Renal cortical epithelial cell (primary cell): Measurements from ENCODE around the gene TCF4. TPM values are rescaled to one million over a fixed set of nuclear protein-coding genes. Genes with fewer than 3 reads are reported as not detected.

Source experiments
- DNase-seq: peaks from one replicate; pipeline ENCODE4 v3.0.0-alpha.2; 2011; ENCODE audit warnings: low read depth
- total RNA-seq: library from RNA; depleted of rRNA; stranded (reverse); fragments of >200 nt; gene quantifications from 2 replicates; pipeline ENCODE4 v1.2.3, GENCODE V29; 2014

The TCF4 gene
- total RNA-seq, 1 donor from 2014 or later, result 11.0 TPM

DNA sequence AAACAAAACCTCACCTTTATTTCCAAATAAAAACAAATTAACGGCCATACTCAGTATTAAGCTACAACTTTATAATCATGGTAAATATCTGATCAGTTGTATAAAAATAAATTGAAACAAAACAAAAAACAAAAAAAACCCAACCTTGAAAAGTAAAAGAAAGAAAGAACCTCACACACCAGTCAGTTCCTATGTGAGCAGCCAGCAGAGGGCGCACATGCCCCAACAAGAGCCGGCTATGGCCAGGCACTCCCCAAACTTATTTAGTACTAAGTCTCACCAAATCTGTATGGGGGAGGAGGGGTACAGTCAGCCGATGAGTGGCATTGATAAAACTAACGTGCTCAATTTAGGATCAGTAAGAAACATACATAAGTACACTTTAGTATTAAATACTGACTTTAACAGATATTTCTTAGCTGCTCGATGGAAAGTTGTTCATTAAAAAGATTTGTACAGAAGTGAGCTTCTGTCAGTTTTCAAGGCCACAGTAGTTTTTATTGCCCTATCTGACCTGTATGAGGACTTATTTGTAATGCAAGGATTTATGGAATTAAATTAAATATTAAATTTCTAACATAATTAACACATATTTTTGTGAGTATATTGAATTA lies 172.6 kb downstream of the TCF4 start:
- peak; percentile 59 for DNase-seq

DNA sequence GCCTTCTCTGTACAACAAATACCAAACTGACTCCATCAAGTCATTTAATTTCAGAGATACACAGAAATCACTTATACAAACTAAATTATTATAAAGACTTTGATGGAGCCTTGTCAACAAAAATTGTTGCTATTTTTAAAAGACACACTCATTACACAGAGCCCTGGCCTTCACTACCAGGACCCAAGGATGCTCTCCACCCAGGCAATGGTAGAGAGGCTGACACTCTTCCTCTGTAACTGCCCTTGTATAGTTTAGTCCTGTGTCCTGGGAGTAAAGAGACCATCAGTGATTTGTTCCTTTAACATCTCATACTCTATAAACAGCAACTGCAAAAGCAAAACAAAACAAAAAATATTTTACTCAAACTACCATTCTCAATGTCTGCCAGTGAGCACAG lies 173.5 kb downstream of the TCF4 start:
- no peak for DNase-seq

DNA sequence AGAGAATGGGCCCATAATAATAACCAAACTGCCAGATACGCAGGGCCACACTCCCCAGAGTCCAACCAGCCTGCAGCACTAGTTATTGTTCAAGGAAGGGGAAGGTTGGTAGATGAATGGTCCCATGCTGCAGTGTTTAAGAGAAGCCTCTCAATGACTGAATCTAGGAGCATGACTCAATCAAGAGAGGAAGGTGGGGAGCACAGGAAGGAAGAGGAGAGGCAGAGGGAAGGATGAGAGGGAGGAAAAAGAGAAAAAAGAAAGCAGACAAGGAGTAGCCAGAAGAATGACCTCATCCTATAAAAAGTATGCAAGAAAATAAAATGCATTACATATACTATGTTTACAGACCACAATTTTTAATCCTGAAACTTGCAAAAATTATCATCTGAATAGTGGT lies 174.5 kb downstream of the TCF4 start:
- no peak for DNase-seq

DNA sequence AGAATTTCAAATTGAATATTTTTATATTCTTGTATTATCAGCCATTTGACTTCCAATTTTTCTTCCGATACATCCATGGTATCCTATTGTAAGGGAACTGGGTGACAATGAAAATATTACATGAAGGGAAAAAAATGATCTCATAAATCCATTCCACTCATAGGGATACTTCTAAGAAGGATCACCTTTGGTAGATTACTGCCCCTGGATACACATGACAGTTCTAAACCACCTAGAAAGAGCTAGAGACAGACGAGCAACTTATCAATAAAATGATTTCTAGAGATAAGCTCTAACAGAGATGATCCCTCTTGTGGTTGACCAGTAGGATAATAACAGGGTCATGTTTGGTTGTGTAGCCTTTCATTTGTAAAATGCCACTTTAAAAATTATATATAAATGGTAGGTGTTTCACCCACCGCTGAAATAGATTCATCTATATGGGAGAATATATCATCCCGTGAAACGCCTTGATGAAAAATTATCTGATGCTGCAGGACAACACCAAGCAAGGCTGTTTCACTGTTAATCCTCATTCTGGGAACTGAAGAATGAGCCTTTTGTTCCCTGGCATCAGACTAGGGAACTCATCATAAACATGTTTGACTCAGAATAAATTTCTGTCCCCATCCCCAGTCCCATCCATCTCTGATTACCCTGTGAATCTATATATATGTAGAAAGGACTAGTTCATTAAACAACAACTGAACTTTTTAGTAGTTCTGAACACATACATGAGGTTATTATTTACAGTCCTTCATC lies 180.0 kb downstream of the TCF4 start:
- no peak for DNase-seq

DNA sequence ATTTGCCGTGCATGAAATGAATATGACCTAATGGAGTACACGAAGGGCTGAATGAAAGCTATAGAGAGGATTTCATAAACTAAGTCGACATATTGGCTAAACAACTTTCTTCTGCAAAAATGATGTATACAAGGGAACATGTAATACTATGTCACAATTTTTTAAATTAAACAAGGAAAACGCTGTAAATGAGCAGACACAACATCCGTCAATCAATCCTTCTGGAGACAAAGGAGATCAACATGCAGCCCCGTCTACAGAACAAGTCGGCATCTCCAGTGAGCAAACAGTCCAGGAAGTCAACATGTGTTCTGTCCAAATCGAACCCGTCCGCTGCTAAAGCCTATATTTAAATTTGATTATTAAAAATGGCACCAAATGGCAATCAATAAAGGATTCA lies 180.8 kb downstream of the TCF4 start:
- no peak for DNase-seq

DNA sequence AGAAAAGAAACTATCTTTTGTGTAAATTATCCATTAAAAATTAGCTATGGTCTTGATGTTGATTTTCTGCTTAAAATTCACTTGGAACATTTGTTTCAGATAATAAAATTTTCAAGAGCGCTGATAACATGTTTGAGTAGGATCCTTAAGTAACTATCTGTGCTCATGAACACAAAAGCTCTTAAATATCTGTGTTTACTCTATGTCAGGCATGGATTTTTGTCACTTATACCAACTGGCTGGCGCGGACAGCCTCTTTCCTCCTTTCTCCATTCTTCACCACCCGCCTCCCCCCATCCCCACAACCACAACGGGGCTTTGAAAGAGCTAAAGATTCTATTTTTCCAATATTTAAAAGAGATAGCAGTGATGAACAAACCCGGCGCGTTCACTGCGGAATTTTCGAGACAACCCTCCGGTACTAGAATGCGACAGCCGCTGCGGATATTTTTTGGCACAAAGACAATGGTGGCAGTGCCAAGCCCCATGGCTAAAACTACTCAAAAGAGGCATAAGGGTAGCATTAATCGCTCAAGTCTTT lies 181.5 kb downstream of the TCF4 start:
- DNase-seq, result no peak

DNA sequence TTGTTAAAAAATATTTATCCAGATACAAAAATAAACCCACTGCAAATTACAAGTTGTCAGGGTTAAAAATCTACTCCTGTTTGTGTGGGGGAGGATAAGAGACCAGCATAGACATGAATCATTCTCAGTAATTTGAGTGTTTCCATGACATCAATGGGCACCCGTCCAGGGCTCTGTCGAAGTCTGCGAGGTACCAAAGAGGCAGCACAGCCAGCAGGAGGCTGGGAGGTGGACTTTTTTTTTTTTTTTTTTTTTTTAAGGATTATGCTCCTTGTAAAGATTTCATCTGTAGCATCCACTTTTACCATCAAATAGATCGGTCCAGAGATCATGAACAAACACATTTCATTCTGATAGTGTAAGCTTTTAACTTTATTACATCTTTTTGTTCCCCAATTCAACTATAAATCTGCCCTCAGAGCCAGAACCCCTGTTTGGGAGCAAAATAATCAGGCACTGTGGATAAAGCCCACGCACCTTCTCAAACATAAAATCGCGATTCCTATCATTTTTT lies 182.0 kb downstream of the TCF4 start:
- DNase-seq, result peak; percentile 91

DNA sequence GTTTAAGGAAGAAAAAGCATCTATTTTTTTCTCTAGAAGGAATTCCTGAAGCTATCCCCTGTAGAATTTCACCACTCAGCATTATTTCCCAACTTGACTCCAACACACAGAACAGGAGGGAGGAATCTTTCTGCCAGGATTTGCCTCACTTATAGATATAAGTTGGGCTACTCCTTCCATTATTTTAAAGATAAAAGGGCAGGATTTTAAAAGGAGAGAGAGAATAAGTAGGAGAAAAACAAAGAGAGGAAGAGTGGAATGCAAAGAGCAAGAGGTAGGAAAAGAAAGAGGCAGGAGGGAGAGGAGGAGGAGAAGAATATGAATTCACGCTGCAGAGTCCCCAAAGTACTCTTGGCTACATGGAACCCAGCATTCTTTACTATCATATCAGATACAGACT lies 182.5 kb downstream of the TCF4 start:
- no peak for DNase-seq

DNA sequence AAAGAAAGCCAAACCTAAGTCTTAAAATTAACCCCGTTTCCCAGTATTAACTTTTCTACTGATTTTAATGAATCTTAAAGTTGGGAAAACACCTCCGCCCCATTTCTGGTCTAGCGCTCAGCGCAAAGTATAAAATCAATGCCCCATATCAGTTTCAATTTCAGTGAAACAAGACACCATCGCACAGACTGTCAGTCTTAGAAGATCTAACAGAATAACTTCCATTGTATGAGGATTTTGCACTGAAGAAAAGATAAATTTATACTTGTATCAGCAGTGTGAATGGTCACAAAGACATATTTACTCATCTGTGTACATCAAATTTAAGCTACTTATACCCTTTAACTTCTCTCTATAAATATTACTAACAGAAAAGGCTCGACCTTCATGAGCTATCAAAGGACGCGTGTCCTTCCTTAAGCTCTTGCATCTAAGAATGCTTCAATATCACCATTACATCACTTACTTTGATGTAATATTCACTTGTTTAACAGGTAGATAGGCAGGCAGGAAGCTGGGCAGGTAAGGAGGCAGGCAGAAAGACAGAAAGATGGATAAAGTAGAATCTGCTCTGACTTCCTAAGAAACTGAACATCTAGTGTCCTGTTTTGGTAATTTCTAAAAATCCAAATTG lies 183.0 kb downstream of the TCF4 start:
- no peak for DNase-seq

DNA sequence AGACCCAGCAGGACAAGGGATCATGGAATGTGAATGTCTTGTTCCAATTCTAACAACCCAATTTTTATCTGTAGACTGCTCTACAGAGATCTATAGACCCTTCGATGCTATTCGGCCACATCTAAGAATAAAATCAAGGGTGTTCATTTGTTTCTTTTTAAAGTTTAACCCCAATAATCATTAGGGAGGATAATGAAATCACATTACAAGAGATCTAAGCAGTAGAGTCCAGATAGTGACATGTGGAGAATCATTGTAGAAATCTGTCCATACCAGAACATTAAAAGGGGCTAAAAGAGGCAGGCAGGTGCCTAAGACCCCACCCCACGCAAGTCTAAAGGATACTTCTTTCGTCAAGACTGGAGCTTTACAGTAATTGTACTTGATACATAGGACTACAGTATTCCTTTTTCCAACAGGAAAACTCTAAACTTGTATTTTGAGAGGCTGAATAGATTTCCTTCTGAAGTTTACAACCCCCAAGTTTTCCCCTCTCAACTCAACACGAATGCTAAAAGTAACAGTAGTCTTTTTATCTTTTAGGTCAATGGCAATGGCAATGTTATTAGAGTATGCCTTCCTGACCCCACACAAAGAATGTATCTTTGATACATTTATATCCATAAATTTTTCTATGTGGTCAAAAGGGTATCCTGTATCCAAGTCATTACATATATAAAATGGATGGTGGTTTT lies 183.7 kb downstream of the TCF4 start:
- no peak for DNase-seq

DNA sequence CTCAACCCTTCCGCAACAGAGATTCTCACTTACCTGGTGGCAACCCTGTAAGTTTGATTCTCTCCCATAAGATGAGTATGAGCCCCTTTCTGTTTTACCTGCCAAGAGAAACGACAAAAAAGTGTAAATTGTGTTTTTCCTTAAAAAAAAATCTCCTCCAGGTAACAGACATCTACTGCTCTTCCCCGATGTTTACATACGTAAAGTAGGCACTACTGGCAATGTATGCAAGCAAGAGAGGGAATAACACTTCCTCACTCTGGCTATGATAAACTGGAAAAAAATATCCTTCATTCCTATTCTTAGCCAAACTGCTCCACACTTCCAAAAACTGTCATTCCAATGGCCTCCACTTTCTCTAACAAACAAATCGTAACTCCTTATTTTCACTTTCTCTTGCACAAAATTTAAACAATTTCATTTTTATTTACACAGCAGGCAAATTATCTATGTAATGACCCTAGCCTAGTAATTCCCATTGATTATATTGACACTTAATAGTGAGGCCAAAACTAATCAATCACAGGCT lies 184.5 kb downstream of the TCF4 start:
- DNase-seq, result no peak

DNA sequence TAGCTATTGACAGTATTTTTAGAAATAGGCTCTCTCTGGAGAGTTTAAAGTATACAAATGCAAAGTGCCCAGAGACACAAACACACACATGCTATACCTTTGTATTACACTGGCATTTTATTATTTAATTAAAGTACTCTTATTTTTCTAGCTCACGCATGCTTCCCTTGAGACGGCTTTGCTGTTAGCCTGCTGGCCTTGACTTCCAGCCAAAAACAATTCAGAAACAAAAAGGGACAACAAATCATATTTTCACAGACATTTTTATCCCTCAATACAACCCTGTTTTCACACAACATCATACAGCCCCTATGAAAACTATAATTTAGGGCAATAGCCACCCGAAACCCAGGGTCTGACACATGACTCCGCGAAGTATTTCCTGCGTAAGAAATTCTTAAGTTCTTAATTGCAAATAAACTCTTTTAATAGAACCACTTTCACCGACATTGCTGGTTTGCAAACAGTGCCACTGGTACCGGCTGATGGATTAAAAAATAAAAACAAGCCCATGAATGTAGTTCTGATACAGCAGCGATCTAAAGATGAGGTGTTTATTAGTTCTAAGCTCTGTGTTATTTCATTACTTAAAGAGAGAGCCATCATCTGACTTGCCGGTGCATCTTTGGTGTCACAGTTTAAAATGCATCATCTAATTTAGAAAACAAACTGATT lies 185.1 kb downstream of the TCF4 start:
- DNase-seq, result no peak

DNA sequence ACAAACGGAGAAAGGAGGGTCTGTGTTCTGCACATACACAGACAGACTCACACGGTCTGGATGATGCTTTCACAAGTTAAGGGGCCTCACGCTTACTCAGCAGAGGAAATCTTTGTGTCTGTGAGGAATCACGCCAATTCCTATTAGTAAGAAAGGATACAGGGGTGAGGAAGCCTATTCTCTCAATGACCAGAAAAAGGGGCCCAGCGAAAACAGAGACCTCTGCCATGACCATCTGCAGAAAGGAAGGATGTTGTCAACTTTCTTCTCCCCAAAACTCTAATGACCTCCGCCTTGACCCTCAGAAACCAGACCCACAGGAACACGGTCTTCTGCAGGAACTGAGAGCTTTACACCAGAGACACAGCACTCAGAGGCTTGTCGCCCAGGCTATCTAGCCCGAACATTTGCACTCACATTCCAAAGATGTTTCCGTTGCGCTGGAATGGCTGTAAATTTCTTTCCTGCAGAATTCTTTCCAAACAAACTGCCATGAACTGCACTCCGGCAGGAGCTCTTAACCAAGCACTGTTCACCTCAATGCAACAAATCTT lies 186.3 kb downstream of the TCF4 start:
- peak; percentile 69 for DNase-seq

DNA sequence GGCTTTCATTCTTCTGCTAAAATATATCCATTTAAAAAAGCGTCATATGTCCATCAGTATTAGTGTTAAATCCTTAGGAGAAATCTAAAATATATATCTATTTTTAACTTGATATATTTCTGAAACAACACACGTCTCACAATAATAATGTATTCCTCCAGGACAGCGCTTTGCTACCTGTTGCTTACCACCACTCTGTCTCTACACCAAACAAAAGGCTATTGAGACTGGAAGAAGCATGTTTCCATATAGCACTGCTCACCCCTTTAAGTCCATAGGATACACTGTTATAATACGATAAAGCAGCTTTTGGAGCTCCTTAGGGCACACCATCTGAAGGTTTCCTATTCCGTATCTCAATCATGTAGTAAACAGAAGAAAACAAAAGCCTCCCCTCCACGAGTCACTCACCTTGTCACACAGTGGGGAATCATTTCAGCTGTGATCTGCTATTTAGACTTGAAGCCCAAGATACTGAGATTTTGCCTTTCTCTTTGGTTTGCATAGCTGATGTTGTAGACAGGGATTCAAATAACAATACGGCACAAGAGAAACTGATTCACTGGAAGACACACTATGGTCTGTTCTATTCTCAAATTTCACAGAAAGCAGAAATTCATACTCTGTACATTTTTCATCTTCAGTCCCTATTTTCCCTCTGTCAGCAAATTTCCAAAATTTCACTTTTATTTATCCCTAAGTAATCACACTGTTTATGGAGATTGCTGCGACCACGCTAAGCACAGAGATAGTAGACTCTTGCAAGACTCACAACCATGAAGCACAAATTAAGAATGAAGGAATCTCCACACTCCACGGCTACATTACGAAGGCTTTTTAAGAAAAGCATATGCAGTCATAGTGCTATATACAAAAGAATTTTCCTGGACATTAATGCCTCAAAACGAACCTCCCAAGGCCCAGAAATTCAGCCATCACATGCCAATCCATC lies 187.1 kb downstream of the TCF4 start:
- no peak for DNase-seq

DNA sequence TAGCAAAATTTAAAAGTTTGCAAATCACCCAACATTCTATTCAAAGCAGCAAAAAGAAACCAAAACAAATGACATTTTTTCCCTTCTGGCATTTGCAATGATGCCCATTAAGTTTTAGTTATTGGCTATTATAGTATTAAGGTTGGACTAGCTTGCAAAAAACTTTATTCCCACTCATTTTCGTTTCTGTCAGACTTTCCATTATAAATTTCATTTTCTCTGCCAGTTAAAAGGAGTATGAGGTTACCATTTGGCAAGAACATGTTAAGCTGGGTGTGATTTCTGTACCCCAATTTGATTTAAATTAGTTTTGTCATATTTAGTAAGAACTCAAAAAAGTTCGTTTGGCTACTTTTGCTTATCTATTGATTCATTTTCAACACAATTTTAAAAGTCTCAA lies 187.9 kb downstream of the TCF4 start:
- DNase-seq, result no peak

DNA sequence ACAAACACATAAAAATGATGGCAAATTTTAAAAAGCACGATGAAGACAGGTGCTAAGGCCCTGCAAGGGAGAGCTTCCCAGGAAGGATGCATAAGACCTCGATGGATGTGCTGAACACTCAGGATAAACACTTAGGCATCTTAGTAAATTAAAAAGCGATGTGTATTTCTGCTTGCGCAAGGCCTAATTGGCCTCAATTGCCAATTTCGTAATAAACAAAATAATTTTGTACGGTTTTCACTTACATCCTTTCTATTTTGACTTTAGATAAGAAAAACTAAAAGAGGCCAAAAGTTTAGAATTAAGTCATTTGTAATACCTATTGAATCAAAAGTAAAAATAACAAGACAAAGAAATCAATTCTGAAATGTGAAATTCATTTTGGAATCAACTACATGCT lies 189.1 kb downstream of the TCF4 start:
- no peak for DNase-seq

DNA sequence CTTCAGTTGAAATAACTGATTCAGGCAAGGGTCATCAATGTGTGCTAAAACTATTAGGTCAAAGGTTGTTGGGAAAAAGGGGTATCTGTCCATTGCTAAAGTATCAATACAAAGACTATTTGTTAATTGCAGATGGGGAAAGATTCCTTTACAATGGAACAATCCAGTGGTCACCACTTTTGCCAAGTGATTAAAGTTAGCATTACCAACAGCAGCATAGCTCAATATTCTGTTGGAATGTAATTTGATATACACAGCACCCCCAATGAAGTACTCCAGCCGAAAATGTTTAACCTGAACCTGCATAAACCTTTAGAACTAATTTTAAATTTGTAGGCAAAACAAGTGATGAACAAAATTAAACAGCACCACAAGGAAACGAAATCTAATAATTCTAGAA lies 191.0 kb downstream of the TCF4 start:
- no peak for DNase-seq

DNA sequence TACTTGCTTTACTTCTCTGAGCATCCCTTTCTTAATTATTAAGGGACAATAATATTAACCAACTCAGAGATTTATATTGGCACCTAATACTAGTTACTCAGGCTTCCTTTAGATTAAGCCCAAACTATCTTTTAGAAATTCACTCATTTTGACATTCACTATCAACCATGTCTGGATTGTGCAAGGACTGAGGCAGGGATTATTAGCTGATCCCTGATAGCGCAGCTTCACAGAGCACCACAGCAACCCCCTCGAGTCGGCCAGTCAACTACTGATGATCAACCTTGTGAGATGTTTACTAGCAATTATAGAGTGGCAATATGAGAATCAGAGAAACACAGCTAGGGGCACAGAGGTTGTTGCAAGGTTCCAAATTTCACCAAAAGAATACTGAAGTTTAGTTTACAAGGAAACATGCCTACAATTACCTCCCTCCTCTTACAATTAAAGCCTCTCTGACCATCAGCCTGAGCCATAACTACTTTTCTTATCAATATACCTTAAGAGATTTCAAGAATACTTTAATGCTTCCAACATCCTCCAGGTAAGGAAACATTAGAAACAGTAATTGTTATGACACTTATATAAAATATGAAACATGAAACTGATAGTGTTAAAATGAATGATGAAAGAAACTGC lies 191.6 kb downstream of the TCF4 start:
- DNase-seq, result no peak

DNA sequence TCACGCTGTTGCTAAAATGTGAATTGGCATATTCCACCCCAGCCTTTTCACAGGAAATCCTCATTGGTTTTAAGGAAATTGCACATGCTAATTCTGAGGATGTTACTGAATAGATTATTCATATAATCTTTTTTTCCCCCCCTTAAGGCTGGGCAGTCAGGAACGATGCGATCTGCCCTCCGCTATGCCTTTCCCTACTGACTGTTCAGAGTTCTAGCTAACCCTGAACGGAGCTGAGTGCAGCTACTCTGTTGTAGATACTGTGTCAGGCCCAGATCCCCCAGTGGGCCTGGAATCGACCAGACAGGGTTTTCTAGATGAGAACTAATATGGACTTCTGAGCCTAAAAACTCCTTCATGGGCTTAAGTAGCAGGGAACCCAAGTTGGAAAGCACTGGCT lies 192.2 kb downstream of the TCF4 start:
- DNase-seq, result no peak
